GM18873 (cell line): ENCODE data around the gene TRAIP.

Source experiments
- ATAC-seq: cut with Tn5 transposase; IDR thresholded peaks from one replicate; pipeline ENCODE4 v1.9.1; 2021; ENCODE audit warnings: mild to moderate bottlenecking, moderate library complexity, moderate number of reproducible peaks; ENCODE audit not compliant: unreplicated experiment, low FRiP score

The TRAIP gene

GRCh38 chr3:49876567-49876966, 20.2 kb upstream of the TRAIP start:
- no peak for ATAC-seq

DNA sequence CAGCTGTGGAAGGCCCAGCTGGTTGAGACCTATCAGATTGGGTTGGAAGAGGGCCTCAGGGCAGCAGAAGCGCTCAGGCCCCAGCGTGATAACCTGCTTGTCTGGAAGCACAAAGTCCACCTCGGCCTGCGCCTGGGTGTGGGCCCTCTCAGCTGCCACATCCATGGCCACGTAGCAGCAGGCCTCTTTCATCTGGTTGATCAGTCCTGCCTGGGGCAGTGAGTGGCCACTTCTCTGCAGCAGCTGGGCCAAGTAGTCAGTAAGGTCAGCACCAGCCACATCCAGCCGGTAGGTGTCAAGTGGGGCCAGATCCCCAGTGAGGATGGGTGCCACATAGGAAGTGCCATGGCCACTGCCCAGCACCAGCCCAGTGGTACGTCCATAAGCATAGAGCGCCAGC, 17.3 kb upstream of the TRAIP start:
- no peak for ATAC-seq

GRCh38 chr3:49872801-49873281, 16.5 kb upstream of the TRAIP start:
- ATAC-seq = no peak

DNA sequence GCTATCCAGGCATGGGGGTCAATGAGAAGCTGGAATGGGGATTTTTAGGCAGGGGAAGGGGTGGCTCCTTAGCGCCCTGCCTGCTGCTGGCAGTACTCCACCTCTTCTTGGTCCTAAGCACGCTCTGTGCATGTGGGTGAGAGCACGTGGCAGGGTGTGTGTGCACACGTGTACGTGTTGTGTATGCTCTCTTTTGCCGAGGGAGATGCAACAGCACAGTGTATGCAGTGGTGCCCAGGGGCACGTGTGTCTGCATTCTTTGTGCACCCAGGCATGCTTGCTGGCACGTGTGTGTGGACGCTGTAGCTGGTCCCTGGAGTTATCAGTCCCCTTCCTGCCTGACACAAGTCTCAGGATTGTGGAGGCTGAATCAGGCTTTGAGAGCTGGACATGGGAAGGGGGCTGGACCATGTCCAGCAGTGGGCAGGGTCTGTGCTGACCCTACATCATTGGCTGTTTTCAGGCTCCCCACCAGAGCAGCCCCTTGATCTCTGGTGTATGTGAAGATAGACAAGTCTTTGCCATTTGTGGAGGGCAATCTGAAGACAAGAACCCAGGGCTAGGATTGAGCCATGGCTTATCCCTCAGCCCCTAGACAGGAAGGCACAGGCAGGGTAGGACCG, 15.3 kb upstream of the TRAIP start:
- ATAC-seq = no peak

DNA sequence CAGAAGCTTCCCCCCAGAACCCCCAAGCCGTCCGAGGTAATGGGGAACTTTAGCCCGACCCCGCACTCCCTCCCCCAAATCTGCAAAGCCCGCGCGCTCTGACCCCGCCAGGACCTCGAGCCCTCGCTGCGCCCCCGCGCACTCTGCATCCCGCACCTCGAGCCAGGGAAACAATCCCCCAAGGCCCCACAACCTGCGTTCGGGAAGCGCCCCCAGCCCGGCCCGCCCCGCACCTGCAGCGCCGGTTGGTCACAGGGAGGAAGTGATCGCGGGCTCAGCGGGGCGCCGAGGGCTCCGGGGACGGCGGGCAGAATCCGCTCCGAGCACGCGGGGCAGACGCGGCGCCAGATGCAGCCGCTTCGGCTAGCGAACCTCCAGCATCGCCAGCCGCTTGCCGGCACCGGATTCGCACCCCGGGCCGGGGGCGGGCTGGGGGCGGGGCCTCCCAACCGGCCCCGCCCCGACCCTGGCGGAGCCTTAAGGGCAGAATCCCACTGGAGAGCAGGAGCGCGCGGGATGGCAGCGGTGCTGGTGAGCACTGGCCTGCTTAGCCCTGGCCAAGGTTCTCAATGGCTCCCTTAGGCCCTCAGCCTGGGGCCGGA, 13.3 kb upstream of the TRAIP start, which contains the start of gene CAMKV:
TSS of gene CAMKV (minus strand) at position 382 of the 602 bp plus-strand sequence. CDS start 7,518 bp downstream, outside the sequence.
- ATAC-seq = no peak

DNA sequence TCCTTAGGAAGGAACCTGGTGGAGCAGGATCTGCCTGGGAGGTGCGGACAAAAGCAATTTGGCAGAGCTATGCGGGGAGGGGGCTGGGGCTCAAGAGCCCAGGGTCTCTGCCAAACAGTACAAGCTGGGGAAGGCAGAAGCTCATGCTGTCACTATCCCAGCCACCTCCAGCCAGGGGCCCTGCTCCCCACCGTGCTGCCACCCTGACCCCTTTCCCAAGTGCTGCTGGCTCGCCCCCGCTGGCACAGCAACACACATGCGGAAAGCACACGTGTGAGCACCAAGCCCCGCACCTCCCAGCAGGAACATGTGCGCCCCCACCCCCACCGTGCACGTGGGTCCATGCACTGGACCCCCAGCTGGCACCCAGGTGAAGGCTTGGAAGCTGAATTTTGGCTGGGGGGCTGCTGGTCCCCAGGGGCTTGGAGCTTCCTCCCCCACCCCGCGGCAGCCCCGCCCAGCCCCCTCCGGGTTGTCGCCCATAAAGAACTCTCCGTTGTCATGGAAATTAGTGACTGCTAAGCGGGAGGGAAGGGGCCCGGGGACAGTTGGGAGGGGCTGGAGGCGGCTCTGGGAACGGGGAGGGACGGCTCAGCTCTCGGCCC, 12.6 kb upstream of the TRAIP start:
- no peak for ATAC-seq

- no peak for ATAC-seq
These were observed 11.5 kb upstream of the TRAIP start for GRCh38 chr3:49867871-49868321.

- no peak for ATAC-seq
These were observed 11.0 kb upstream of the TRAIP start for GRCh38 chr3:49867400-49867799.

- no peak for ATAC-seq
These were observed 8.9 kb upstream of the TRAIP start for GRCh38 chr3:49865198-49865784.

DNA sequence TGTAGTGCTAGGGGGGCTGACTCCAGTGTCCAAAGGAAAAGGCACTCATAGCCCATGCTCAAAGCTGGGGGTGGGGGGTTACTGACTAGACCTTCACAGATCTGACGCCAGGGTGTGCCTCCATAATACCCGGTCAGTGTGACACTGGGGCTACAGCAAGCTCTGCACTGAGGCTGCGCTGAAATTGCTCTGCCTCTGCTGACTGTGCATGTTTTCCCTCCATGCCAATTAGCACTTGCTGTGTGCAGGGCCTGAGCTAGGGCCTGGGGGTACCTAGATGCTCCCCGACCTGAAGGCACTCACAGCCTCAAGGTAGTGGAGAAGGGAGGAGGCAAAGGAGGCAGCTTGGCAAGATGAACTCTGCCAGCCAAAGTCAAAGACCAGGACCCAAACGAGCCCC, 8.1 kb upstream of the TRAIP start:
- no peak for ATAC-seq

DNA sequence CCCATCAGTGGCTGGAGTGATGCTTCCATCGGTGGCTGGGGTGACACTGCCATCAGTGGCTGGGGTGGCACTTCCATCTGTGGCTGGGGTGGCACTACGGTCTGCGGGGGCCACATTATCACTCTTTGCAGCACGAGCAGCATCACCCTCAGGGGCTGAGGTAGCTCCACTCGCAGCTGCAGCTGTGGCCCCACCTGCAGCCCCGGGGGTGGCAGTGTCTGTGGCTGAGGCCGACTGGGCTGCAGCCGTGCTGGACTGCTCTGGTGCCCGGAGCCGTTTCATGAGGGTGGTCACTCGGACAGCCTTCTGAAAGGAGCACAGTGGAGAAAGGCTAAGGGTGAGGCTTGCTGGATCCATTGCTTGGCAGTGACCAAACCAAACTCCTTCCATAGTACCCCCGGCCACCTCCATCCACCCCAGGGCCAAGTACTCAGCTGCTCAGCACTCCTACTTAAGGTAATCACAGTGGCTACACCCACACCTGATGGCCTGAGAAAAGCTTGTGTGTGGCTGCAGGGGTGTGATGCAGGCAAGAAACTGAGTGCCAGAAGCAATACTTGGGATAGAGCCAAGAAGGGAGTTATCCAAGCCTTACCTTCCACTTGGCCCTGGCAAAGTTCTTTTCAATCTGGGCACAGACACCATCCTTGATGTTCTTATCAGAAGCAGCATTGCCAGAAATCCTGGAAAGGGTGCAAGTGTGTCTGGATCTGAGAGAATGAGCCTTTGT, 3.4 kb upstream of the TRAIP start:
- no peak for ATAC-seq

DNA sequence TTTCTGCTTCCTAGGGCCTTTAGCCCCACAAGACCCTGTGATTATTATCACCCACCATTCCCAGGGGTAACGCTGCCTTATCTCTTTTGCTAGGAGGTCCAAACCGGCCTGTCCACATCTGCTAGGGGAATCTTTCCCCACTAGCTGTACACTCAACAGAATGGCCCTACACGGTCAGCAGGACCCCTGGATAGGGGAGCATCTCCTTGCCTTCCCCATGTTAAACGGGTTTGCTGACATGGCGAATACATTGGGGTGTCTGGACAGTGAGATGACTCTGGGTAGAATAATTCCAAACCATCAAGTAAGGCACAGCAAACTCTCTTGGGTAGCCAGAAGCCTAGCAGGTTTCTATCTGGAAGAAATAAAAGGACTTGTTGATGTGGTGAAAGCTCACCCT, 702 bp downstream of the TRAIP start:
- ATAC-seq = no peak

DNA sequence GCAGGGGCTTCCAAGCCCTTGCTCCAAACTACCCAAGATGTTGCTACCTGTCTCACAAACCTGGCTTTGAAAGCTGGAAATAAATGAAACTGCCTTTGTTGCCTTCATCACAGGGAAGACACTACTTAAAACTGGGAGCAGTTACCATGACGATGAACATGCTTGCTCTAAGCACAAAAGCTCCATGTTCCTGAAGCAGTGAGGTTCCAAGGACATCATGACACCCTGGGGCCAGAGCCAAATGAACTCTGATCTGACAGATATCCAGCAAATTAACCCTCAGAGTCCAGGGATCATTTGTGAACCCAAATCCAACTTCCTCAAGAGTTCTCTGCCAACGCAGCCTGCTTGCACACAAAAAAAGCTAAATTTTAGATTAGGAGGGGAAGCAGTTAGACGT, 10.7 kb downstream of the TRAIP start:
- no peak for ATAC-seq

DNA sequence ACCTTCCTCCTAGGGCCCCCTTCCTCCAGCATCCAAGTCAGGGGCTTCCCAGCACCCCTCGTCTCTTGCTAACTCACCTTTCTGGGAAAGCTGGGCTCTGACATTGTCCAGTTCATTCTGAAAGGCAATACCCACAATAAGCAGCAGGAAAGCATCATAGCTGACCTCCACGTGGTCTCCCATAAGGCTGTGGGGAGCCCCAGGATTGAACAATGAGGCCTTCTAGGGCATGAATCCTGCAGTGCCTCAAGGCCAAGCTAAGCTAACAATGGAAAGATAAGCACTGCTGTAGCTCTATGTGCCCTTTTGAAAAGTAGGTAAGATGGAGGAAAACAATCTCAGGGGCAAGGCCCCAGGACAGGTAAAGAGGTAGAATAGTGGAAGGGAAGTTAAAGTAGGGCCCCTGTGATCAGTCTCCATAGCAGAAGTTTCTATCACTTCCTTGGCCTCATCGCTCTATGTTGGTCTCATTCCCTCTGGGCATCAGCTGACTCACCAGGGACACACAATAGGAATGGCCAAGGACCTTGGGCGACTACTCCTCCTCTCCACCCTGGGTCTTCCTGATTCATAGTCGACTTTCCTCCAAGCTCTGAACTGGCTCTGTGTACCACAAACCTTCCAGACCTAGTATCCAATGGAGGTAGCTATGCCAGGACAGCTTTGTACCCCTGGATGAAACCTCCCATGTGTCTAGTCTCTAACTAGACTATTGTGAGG, 11.7 kb downstream of the TRAIP start:
- ATAC-seq = no peak

- ATAC-seq = no peak
These were observed 13.4 kb downstream of the TRAIP start for GRCh38 chr3:49842843-49843517.

- ATAC-seq = no peak
These were observed 14.6 kb downstream of the TRAIP start for GRCh38 chr3:49841806-49842205.

GRCh38 chr3:49841126-49841696, 15.2 kb downstream of the TRAIP start:
- ATAC-seq = no peak

DNA sequence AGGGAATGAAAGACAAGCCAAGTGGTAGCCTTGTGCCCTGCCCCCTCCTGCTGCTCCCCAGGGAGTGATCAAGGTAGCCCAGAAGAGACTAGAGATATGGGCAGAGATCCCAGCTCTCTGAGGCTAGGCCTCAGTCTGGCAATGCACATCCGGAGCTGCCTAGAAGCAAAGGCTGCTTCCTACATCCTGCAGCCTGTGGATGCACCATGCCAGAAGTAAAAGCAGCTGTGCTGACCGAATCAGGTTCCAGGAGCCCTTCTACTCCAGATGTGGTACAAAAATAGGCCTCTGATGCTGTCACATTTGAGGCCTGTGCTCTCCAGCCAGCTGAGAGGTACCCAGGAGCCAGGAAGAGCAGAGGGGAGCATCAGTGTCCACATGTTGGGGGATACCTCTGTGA, 16.0 kb downstream of the TRAIP start:
- no peak for ATAC-seq

DNA sequence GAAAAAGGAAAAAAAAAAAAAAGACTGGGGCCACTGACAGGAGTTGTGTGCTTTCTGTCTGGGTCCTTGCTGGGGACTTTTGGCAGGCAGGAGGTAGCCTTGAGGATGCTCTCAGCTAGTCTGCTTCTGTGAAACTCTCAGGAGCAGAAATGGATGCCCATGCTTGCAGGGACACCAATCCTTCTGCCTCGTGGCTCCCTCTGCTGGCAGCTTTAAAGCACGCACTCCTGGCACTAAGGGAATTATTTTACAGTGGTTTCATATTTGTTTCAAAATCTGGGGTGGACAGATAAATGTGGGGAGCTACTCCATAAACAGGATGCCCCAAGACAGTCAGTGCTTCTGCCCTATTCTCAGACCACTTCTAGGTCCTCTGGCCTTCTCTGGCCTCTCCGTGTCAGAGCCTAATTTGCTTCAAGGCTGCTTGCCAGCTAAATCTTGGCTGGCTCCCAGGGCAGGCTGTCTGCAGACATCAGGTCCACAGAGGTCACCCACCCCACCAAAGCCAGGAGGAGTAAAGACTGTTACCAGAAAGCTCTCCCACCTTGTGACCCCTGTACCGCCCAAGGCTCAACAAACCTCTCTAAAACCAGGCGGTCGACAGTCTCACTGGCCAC, 17.1 kb downstream of the TRAIP start:
- no peak for ATAC-seq
